DOHH2 (cell line): ENCODE measurements around the gene CD52.

Experiments
- EZH2phosphoT487 ChIP-seq: fragments of 200-600 bp; sonication (generic); IDR thresholded peaks from 2 replicates; pipeline ENCODE4 v1.6.1; 2017; ENCODE audit warnings: borderline replicate concordance, mild to moderate bottlenecking, antibody characterized with exemption, low read length, moderate library complexity, mixed read lengths
- TF ChIP-seq, protein P1 (sequence below): fragments of 200-600 bp; sonication (generic); IDR thresholded peaks from one replicate; pipeline ENCODE4 v1.5.1; 2014; ENCODE audit warnings: antibody characterized with exemption, mild to moderate bottlenecking, low read depth, low read length; ENCODE audit not compliant: poor library complexity, severe bottlenecking

DNA sequence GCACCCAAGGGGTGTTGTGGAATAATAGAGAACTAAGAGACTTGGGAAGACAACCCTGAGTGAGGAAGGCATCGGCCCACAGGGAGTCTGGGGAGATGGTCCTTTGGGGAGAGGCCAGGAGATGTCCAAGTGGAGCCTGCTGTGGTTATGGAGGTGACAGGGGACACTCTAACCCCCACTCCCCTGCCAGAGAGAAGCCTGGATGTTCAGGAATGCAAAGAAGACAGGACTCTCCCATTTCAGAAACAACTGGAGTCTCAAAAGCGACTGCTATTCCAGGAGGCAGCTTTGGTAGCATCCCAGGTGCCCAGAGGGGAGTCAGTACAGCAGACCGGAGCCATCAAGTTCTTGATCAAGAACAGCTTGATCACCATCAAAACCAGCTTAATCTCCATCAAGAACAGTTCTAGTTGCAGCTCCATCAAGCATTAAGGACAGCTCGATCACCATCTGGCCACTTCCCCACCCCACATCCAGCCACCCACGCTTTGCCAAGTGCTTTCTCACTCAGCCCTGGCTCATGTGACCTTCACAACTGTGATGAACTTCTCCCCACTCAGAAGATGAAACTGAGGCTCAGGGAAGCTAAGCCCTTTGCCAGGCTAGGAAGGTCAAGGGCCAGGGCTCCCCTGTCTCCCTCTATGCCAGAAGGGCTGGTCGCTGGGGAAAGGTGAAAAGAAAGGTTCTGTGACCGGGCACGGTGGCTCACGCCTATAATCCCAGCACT lies 743 bp downstream of the CD52 start:
- TF ChIP-seq, protein P1, sequence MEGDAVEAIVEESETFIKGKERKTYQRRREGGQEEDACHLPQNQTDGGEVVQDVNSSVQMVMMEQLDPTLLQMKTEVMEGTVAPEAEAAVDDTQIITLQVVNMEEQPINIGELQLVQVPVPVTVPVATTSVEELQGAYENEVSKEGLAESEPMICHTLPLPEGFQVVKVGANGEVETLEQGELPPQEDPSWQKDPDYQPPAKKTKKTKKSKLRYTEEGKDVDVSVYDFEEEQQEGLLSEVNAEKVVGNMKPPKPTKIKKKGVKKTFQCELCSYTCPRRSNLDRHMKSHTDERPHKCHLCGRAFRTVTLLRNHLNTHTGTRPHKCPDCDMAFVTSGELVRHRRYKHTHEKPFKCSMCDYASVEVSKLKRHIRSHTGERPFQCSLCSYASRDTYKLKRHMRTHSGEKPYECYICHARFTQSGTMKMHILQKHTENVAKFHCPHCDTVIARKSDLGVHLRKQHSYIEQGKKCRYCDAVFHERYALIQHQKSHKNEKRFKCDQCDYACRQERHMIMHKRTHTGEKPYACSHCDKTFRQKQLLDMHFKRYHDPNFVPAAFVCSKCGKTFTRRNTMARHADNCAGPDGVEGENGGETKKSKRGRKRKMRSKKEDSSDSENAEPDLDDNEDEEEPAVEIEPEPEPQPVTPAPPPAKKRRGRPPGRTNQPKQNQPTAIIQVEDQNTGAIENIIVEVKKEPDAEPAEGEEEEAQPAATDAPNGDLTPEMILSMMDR = no peak
- no peak for TF ChIP-seq EZH2phosphoT487
